HG03354 (cell line): ENCODE measurements around the gene HMGXB4.
A peak's percentile ranks its signal among the peaks of the same experiment; 100 is the strongest.

Experiments used
- ATAC-seq: cut with Tn5 transposase; IDR thresholded peaks from one replicate; pipeline ENCODE4 v1.9.1; 2021; ENCODE audit warnings: mild to moderate bottlenecking; ENCODE audit not compliant: unreplicated experiment, poor library complexity, severe bottlenecking

HMGXB4 gene

DNA sequence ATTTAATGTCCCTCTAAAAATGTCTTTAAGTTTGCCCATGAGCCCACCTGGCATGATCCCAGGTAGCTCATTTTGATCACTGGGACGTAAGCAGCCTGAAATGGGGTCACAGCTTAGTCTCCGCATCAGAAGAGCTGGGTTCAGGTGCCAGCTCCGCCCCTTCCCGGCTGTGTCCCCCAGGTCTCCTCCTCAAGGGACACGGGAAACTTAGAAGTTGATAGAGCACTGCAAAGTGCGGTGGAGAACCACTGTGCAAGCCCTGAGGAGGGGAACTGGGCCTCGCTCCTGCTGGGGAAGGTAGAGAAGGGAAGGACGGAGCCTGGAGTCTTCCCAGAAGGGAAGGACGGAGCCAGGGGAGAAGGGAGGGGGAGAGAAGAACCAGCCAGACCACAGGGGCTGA lies 50.1 kb downstream of the HMGXB4 start:
- no peak for ATAC-seq

DNA sequence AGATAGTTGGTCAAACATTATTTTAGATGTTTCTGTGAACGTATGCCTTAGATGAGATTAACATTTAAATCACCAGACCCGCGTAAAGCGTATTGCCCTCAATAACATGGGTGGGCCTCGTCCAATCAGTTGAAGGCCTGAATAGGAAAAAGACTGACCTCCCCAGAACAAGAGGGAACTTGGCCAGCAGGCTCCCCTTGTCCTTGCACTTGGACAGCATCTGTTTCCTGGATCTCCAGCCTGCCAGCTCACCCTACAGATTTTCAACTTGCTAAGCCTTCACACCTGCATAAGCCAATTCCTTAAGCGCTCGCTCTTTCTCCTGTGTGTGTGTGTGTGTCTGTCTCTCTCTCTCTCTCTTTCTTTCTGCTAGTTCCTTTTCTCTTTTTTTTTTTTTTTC lies 50.6 kb downstream of the HMGXB4 start:
- no peak for ATAC-seq

DNA sequence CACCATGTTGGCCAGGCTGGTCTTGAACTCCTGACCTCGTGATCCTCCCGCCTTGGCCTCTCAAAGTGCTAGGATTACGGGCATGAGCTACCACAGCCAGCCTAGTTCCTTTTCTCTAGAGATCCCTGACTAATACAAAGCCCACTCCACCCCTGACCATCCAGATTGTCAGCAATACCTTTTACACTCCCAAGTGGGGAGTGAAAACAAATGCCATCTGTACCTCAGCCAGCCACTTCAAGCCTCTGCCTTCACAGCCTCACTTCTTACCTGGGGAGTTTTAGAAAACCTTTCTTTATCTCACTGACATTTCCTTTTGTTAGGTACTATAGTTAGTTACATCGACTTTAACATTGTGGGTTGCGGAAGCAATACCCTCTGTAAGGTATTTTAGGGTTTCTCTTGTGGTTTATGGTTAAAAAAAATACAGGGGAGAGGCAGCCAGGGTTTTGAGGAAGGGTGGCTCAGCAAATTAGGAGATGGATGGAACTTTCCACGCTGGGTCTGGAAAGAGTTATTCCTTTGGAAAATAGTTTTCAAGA lies 51.3 kb downstream of the HMGXB4 start:
- peak; percentile 48 for ATAC-seq

DNA sequence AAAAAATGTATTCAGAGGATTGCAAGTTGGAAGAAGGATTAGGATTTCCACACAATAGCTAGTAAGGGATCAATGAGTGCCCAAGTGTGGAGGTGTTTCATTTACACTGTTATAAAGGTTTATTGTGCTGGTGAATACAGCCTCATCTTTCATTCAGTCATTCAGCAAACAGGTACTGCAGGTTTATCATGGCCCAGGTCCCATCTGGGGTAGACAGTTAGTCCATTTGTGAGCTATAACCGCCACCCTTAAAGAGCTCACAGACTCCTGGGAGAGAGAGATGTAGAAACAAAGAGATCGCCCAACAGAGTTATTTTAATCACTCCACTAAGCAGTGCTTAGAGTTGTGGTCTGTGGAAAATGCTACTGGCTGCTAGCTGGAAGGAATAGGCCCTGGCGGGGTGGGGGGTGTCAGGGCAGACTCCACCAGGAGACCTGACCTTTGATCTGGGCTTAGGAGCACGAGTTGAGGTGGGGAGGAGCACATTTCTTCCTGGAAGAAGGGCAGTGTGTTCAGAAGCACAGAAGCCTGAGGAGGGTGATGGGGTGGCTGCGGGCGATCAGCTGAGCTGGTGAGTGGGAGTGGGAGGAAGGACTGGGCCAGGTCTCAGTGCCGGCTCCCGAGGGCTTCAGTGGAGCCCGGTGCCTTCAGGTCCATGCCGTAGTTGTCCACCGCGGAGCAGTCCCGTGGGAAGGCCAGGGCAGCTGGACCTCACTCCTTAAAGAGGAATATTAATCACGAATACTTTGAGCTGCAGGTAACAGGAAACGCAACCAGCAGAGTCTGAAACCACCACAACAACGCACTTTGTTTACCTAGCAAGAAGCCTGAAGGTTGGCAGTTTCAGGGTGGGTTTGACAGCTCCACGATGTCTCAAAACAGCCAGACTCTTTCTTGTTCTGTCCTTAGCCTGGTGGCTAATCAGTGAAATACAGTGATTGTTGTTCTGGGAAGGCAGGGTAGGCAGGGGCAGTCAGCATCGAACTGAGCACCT lies 53.6 kb downstream of the HMGXB4 start:
- no peak for ATAC-seq

DNA sequence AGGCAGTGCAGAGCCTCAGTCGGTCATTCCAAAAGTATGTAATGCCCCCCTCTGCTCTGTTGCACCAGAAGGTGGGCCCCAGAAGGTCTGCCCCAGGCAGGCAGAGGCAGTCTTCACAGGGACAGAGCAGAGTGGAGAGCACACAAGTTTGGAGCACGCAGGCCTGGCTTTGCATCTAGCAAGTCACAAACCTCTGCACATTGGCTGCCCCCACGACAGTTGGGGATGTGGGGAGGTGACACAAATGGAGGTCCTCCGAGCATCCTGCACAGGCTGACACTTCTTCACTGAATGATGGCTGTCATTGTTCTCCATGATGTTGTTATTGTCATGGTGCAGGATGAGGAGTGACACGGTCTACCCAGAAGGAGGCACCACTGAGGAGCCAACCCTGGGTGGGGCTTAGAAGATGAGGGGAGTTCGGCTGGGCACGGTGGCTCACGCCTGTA lies 54.3 kb downstream of the HMGXB4 start:
- ATAC-seq, result no peak

DNA sequence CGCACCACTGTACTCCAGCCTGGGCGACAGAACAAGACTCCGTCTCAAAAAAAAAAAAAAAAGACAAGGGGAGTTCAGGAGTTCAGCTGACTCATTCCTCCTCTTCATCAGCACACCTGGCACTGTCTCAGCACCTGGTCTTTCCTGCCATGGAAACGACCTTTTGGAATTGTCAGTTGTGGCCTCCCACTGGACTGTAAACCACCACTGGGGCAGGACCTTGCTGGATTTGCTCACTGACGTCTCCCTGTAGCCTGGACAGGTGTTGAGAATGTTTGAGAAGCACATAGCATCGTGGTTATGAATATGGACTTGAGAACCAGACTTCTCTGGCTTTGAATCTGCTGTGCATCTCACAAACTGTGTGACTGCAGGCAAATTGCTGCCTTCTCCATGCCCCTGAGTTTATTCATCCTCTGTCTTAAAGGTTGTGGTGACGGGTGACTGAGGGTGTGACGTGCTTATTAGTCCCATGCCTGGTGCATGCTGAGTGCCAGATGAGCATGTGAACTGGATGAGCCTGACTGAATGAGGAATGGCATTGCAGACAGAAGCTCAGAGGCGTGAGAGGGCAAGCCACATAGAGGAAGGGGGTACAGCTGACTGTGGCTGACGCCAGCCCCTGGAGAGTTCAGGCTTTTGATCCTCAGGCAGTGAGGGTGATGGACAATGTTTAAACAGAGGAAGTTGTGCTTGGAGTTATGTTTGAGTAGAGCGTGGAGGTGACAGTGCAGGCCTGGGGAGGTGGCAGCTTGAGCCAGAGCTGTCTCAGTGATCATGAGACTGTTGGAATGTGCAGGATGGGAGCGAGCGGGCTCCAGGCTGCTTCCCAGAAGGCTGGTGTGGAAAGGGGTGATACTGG lies 55.1 kb downstream of the HMGXB4 start:
- ATAC-seq, result no peak

DNA sequence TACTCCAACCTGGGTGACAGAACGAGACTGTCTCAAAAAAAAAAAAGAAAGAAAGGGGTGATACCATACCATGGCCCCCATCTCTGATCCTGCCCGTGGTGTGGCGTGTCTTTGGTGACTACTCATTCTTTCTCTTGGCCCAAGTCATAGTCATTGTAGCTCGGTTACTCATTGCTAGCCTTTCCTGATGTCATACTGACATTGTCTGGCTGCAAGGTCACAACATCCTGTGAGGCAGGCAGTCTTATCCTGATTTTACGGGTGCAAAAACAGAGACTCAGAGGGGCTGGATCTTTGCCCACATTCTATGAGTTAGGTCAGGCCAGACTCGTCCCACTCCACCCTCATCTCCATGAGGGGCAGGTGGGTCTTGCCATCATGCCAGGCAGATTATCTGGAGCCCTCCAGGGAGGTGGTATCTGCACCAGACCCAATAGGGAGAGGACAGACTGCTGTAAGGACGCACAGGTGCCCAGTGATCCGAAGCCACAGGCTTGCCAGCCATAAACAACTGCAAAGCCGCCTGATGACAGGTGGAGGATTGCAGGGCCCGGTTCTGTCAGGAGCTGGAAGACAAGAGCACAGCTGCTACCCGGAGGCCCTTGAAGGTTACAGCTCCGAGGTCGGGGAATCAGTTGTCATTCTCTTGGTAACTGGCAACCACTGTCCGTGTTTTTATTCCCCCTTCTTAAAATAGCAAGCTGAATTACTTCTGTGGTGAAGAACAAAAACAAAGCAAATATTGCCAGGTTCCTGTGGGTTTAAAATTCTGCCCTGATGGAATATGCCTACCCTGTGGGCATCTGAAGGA lies 56.2 kb downstream of the HMGXB4 start:
- no peak for ATAC-seq

DNA sequence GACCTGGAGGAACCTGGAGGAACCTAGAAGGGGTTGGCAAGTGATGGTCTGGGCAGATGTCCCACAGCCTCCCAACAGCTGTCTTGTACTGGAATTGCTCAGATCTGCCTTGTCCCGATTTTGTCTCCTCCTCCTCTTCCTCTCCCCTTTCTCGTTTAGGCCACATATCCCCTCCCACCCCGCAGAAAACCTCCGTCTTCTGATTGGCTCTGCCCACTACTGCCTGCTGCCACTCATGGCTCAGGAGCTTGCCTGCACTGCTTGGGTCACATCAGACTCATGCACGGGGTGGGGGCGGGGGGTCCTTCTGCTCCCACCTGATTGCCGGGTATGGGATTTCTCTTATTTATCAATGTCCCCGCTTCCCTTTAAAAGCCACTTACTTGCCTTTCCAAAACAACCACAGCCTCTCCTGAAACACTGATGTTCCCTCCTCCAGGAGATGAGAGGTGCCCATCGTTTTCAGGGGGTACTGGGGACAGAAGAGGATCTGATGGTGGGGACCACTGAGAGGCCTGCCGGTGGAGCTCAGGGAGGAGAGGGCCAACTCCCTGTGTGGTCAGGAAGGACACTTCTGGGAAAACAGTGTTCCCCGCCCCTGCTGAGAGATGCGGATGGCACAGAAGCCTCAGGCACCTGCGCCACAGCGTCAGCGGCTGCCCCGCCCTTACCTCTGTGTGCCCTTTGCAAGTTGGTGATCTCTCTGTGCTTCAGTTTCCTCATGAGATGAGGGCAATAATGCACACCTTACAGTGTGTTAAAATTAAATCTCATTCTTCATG lies 57.1 kb downstream of the HMGXB4 start:
- no peak for ATAC-seq

DNA sequence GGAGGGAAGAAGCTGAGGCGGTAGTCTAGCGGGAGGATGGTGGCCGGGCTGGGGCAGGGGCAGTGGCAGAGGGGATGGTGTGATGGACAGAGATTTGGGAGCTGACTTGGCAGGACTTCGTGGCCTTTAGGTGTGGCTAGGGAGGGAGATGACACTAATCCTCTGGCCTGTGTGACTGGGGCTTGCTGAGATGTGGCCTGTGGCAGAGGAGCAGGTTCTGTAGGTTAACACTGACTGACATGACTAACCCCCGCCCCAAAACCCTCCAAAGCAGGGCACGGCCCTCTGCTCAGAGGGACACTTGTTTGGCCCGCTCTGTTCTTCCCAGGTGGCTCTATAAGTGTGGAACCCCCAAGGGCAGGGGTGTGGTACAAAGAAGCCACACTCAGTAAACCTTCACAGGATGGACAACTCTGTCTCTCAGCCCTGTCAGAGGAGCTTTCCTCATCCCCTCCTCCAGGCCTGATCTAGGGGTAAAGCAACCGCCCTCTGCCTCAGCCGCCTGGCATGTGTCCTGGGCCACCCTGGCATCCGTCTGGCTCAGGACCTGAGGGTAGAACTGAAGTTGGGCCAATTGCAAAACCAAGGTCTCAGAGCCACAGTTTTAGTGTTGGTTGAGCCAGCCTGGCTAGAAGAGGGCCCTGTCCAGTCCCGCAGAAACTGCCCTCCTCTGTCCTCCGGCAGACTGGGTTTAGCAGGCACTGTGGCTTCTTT lies 58.0 kb downstream of the HMGXB4 start:
- ATAC-seq, result no peak

DNA sequence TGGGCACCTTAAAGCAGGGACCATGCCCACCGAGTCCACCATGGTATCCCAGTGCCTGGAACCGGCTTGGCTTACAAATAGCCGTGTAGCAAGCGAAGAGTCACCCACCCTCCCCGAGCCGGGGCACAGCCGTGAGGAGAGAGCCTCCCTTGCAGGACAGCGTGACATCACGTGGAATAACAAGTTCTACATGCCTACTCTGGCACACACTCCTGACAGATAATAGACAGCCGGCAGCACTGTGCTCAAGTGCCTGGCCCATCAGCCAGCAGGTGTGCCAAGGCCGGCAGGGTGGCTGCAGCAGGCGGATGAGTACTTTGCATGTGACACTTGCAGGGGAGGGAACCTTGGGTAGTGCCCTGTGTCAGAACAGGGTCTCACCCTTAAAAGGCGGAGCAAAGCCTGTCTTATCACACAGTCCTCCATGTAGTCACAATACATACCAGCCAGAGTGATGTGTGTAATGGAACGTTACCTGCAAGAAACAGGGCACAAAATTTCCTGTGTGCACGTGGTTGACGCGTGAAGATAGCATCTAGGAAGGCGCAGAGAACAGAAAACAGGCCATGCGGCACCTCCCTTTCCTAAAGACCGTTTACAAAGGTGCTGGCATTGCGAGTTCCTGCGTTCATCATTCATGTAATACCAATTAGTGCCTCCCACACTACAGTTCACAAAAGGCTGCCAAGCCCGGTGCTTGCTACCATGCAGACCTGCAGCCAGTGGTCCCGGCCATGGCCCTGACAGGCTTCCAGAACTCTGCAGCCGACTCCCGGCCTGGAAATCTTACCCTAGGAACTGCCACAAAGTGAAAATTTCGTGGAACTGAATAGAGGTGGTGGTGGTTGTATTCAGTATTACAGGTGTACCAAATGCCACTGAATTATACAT lies 58.8 kb downstream of the HMGXB4 start:
- no peak for ATAC-seq

DNA sequence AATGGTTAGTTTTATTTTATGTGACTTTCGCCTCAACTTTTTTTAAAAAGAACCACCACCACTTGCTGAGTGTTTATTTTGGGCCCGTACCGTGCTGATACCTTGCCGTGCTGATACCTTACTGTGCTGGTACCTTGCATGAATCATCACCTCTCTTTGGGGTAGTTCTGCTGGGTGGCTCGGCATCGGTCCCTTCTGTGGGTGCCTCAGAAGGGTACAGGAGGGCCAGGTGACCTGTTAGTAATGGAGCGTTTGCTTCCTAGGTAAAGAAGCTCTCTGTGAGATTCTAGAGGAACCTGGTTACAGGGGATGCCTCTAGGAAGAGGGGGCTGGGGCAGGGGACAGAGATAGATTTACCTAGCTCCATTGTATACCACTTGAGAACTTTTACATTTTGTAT lies 59.5 kb downstream of the HMGXB4 start:
- no peak for ATAC-seq

DNA sequence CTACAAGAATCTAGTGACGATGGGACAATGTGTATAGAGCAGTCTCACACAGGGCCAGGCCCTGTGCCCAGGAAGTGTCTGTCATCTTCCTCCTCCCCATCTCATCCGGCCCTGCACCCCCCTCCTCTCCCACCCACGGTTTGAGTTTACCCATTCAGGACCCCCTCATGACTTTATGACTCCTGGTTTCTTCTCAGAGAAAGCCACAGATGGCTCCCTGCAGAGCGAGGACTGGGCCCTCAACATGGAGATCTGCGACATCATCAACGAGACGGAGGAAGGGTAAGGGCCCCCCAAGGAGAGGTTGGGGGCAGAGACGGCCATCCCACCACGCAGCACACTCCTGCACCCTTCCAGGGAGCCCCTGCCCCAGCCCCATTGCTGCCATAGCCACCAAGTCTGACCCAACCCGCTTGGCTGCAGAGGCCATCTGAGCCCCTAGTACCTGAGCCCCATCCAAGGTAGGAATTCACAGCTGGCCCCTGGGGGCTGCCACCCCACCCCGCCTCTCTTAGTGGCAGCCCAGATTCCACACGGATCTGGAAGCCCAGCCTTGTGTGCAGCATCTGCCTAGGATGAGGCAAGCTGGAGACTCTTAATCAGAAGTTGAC lies 60.5 kb downstream of the HMGXB4 start:
- no peak for ATAC-seq

DNA sequence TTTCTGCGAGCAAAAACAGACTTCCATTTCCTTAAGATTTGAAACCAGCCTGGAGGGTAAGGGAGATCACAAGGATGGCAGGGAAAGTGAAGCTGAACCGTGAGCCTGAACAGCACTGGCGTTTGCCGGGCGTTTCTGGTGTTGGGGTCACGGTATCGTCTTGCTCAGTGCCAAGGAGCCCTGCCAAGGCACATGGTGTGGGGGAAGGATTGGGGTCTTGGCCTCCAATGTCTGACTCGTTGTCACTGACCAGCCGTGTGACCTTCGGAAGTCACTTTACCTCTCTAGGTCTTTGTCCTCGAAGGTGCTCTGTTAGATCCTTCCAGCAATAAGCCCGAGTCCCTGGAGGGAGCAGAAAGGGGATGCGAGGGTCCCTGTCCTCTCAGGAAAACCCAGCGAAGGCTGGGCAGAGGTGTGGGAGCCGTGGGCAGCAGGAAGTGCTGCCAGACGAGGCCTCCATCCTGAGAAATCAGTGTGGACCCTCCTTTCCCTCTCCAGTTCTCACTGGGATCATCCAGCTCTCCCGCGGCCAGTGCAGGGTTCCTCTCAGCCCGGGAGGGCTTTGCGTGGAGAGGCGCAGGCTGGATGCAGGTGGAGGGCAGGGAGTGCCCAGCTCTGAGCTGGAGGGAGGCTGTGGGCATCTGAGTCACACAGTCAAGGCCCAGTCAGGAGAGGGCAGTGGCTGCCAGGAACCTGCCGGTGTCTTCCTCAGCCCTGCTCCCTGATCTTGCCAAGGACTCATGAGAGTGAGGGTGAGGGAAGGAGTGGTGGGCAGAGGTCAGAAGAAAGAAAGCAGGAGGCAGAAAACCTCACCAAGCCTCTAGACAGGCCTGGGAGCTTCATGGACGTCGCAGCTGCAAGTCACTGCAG lies 61.3 kb downstream of the HMGXB4 start:
- ATAC-seq, result no peak

DNA sequence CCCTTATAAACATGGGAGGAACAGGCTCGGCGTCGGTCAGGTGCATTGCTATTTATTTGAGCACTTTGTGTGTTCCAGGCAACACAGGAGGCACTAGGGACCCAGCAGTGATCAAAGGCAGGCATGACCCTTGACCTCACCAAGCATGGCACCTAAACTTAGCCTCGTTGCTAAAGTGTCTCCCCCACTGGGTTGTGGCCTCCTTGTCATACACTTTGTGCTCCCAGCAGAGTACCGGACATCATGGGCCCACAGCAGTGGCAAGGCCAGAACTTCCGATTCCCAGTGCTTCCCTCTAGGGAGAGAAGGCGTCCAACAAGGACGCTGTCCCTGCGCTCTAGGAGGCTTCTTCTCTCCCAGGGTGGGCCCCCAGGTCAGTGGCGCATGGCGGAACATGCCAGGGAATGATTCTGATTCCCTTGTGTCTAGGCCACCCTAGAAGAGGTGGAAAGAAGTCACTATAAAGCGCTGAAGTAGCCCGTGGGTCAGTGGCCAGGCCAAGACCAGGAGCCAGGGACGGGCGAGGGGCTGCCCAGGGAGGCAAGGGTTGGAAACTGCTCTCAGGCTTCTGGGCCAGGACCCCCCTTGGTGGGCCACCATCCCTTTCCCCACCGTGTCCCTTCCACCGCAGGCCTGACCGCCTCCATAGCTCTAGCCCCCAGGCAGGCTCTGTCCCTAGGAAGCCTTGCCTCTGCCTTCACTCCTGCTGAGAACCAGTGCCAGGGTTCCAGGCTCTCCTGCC lies 62.1 kb downstream of the HMGXB4 start:
- ATAC-seq, result no peak

DNA sequence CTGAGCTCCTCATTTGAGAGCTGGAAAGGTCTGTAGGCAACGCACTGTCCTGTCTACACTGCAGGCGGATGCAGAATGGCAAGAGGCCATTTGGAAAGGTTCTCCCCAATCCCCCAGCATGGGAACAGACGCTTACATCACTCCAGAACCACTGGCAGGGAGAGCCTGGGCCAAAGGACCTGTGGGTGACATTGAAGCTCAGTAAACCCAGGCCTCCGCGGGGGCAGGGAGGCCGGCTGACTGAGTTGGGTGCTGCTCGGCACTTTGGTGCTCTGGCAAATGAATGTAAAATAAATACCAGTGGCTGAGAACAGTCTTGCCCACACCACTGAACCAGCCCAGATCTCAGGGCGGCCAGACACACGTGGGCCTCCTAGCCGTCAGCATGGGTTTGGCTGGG lies 64.8 kb downstream of the HMGXB4 start:
- ATAC-seq, result no peak
